SK-N-SH treated with all-trans-retinoic acid at 6 μM for 48 hours (cell line): ENCODE results near the gene TCERG1L.

Experiments used
- ATAC-seq: fragments of 200-7000 bp; cut with Tn5 transposase; 3 replicates; pipeline ENCODE4 v1.9.1; 2020; ENCODE audit warnings: mild to moderate bottlenecking, moderate library complexity
- BACH2 ChIP-seq: fragments of 250-450 bp; sonication (Bioruptor Pico); IDR thresholded peaks from 2 replicates; pipeline ENCODE4 v1.9.0; 2021; ENCODE audit warnings: mild to moderate bottlenecking, borderline replicate concordance
- CSDC2 ChIP-seq: fragments of 250-450 bp; sonication (Bioruptor Pico); IDR thresholded peaks from 2 replicates; pipeline ENCODE4 v1.5.0; 2020; ENCODE audit warnings: mild to moderate bottlenecking, moderate library complexity
- ESRRG ChIP-seq: fragments of 250-450 bp; sonication (Bioruptor Pico); IDR thresholded peaks from 2 replicates; pipeline ENCODE4 v1.6.1; 2021; ENCODE audit warnings: mild to moderate bottlenecking
- GLIS3 ChIP-seq: fragments of 250-450 bp; sonication (Bioruptor Pico); IDR thresholded peaks from 2 replicates; pipeline ENCODE4 v1.5.0; 2020; ENCODE audit warnings: mild to moderate bottlenecking, moderate library complexity
- ISL1 ChIP-seq: fragments of 250-450 bp; sonication (Bioruptor Pico); IDR thresholded peaks from 2 replicates; pipeline ENCODE4 v2.1.2; 2022; ENCODE audit warnings: mild to moderate bottlenecking, moderate library complexity
- OSR1 ChIP-seq: fragments of 250-450 bp; sonication (Bioruptor Pico); IDR thresholded peaks from 2 replicates; pipeline ENCODE4 v1.8.0; 2022; ENCODE audit warnings: moderate library complexity, mild to moderate bottlenecking, inconsistent platforms
- PPARA ChIP-seq: fragments of 250-450 bp; sonication (Bioruptor Pico); IDR thresholded peaks from 2 replicates; pipeline ENCODE4 v1.5.0; 2020; ENCODE audit warnings: mild to moderate bottlenecking, borderline replicate concordance
- RARB ChIP-seq: fragments of 250-450 bp; sonication (Bioruptor Pico); IDR thresholded peaks from 2 replicates; pipeline ENCODE4 v1.8.0; 2021; ENCODE audit warnings: mild to moderate bottlenecking, moderate library complexity
- SNAI2 ChIP-seq: fragments of 250-450 bp; sonication (Bioruptor Pico); IDR thresholded peaks from 2 replicates; pipeline ENCODE4 v1.5.0; 2020; ENCODE audit warnings: mild to moderate bottlenecking, moderate library complexity
- TCF4 ChIP-seq: fragments of 250-450 bp; sonication (Bioruptor Pico); IDR thresholded peaks from 2 replicates; pipeline ENCODE4 v1.8.0; 2021; ENCODE audit warnings: mild to moderate bottlenecking, moderate library complexity, borderline replicate concordance
- TOX ChIP-seq: fragments of 250-450 bp; sonication (Bioruptor Pico); IDR thresholded peaks from 2 replicates; pipeline ENCODE4 v1.8.0; 2021; ENCODE audit warnings: mild to moderate bottlenecking, moderate library complexity, borderline replicate concordance
- ZC3H10 ChIP-seq: fragments of 250-450 bp; sonication (Bioruptor Pico); IDR thresholded peaks from 2 replicates; pipeline ENCODE4 v1.5.1; 2021; ENCODE audit warnings: mild to moderate bottlenecking, moderate library complexity
- ZFP3 ChIP-seq: fragments of 250-450 bp; sonication (Bioruptor Pico); IDR thresholded peaks from 2 replicates; pipeline ENCODE4 v1.5.0; 2020; ENCODE audit warnings: mild to moderate bottlenecking, moderate library complexity
- ZFP30 ChIP-seq: fragments of 450-650 bp; formaldehyde crosslinking; IDR thresholded peaks from 2 replicates; pipeline ENCODE4 v1.5.0; 2022; ENCODE audit warnings: mild to moderate bottlenecking, moderate library complexity
- ZNF565 ChIP-seq: fragments of 450-650 bp; formaldehyde crosslinking; conservative IDR thresholded peaks from 2 replicates; pipeline ENCODE4 v1.5.0; 2020; ENCODE audit warnings: low read depth, mild to moderate bottlenecking, moderate library complexity
- ZNF70 ChIP-seq: fragments of 450-650 bp; formaldehyde crosslinking; IDR thresholded peaks from 2 replicates; pipeline ENCODE4 v1.5.0; 2020; ENCODE audit warnings: mild to moderate bottlenecking, moderate library complexity
- ZNF8 ChIP-seq: fragments of 450-650 bp; formaldehyde crosslinking; IDR thresholded peaks from 2 replicates; pipeline ENCODE4 v1.5.0; 2020; ENCODE audit warnings: mild to moderate bottlenecking, moderate library complexity
- TF ChIP-seq, protein P1 (sequence below): fragments of 250-450 bp; sonication (Bioruptor Pico); IDR thresholded peaks from 2 replicates; pipeline ENCODE4 v1.5.0; 2020; ENCODE audit warnings: mild to moderate bottlenecking, moderate library complexity
- TF ChIP-seq, protein P2 (sequence below): fragments of 250-450 bp; sonication (Bioruptor Pico); IDR thresholded peaks from 2 replicates; pipeline ENCODE4 v1.8.0; 2020; ENCODE audit warnings: mild to moderate bottlenecking, moderate library complexity, borderline replicate concordance
- TF ChIP-seq, protein P3 (sequence below): fragments of 250-450 bp; sonication (Bioruptor Pico); IDR thresholded peaks from 2 replicates; pipeline ENCODE4 v1.5.1; 2021; ENCODE audit warnings: mild to moderate bottlenecking, moderate library complexity
- TF ChIP-seq, protein P4 (sequence below): fragments of 250-450 bp; sonication (Bioruptor Pico); IDR thresholded peaks from 2 replicates; pipeline ENCODE4 v1.8.0; 2021; ENCODE audit warnings: low read depth, mild to moderate bottlenecking, moderate library complexity, borderline replicate concordance

Gene TCERG1L

DNA sequence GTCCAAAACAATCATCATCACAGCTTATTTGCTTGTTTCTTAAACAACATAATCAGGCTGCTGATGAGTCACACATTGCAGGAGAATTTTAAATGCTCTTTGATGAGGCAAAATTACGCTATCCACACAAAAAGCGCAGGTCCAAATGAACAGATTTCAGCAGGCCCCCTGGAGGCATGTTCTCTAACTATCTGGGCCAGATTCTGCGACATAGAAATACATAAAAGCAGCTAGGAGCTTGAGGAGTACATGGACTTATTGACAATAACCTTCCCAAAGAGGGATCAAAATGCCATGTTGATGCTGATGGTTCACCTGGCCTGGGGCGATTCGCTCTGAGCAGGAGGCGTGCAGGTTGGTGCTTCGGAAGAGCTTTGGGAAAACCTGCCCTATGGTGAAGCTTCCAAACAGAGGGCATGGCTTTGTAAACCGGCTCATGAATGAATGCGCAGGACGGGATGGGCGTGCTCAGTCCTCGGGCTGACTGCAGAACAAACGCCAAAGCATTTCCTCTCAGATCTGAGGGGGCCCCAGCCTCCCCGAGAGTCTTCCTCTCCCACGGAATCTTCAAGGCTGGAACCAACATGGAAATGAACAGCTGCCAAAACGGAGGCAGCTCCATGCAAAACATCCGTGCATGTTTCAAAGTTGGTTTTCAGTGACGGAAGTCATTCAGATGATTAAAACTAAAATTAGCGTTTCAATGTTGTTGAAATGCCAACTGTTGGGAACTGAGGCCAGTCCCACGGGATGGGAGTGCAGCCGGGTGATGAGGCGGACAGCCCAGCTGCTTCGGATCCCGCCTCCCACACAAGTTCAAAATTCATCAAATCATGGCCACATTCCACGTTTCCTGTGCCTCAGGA, 179.6 kb downstream of the TCERG1L start:
- no peak for ATAC-seq
- TF ChIP-seq, protein P1, sequence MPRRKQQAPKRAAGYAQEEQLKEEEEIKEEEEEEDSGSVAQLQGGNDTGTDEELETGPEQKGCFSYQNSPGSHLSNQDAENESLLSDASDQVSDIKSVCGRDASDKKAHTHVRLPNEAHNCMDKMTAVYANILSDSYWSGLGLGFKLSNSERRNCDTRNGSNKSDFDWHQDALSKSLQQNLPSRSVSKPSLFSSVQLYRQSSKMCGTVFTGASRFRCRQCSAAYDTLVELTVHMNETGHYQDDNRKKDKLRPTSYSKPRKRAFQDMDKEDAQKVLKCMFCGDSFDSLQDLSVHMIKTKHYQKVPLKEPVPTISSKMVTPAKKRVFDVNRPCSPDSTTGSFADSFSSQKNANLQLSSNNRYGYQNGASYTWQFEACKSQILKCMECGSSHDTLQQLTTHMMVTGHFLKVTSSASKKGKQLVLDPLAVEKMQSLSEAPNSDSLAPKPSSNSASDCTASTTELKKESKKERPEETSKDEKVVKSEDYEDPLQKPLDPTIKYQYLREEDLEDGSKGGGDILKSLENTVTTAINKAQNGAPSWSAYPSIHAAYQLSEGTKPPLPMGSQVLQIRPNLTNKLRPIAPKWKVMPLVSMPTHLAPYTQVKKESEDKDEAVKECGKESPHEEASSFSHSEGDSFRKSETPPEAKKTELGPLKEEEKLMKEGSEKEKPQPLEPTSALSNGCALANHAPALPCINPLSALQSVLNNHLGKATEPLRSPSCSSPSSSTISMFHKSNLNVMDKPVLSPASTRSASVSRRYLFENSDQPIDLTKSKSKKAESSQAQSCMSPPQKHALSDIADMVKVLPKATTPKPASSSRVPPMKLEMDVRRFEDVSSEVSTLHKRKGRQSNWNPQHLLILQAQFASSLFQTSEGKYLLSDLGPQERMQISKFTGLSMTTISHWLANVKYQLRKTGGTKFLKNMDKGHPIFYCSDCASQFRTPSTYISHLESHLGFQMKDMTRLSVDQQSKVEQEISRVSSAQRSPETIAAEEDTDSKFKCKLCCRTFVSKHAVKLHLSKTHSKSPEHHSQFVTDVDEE (CRISPR knock-in tag): no peak
- no peak for TF ChIP-seq CSDC2 (CRISPR knock-in tag)
- TF ChIP-seq, protein P2, sequence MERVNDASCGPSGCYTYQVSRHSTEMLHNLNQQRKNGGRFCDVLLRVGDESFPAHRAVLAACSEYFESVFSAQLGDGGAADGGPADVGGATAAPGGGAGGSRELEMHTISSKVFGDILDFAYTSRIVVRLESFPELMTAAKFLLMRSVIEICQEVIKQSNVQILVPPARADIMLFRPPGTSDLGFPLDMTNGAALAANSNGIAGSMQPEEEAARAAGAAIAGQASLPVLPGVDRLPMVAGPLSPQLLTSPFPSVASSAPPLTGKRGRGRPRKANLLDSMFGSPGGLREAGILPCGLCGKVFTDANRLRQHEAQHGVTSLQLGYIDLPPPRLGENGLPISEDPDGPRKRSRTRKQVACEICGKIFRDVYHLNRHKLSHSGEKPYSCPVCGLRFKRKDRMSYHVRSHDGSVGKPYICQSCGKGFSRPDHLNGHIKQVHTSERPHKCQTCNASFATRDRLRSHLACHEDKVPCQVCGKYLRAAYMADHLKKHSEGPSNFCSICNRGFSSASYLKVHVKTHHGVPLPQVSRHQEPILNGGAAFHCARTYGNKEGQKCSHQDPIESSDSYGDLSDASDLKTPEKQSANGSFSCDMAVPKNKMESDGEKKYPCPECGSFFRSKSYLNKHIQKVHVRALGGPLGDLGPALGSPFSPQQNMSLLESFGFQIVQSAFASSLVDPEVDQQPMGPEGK (CRISPR knock-in tag): no peak
- TF ChIP-seq BACH2 (CRISPR knock-in tag): no peak
- TF ChIP-seq SNAI2 (CRISPR knock-in tag): no peak
- no peak for TF ChIP-seq ZNF70 (CRISPR knock-in tag)
- TF ChIP-seq RARB (CRISPR knock-in tag): no peak
- no peak for TF ChIP-seq ZFP30 (CRISPR knock-in tag)
- TF ChIP-seq, protein P3, sequence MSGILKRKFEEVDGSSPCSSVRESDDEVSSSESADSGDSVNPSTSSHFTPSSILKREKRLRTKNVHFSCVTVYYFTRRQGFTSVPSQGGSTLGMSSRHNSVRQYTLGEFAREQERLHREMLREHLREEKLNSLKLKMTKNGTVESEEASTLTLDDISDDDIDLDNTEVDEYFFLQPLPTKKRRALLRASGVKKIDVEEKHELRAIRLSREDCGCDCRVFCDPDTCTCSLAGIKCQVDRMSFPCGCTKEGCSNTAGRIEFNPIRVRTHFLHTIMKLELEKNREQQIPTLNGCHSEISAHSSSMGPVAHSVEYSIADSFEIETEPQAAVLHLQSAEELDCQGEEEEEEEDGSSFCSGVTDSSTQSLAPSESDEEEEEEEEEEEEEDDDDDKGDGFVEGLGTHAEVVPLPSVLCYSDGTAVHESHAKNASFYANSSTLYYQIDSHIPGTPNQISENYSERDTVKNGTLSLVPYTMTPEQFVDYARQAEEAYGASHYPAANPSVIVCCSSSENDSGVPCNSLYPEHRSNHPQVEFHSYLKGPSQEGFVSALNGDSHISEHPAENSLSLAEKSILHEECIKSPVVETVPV (CRISPR knock-in tag): no peak
- no peak for TF ChIP-seq ZNF565 (CRISPR knock-in tag)
- no peak for TF ChIP-seq ESRRG
- TF ChIP-seq ZC3H10 (CRISPR knock-in tag): no peak
- TF ChIP-seq ZFP3: no peak

DNA sequence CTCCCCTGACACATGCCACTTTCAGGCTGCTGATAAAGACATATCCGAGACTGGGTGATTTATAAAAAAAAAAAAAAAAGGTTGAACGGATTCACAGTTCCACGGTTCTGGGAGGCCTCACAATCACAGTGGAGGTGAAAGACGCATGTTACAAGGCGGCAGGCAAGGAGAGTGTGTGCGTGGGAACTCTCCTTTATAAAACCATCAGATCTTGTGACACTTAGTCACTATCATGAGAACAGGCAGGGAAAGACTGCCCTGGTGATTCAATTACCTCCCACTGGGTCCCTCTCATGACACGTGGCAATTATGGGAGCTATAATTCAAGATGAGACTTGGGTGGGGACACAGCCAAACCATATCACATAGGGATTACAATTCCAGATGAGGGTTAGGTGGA, 181.5 kb downstream of the TCERG1L start:
- no peak for TF ChIP-seq SNAI2 (CRISPR knock-in tag)
- no peak for TF ChIP-seq OSR1
- TF ChIP-seq ISL1 (CRISPR knock-in tag): no peak
- no peak for TF ChIP-seq ZNF70 (CRISPR knock-in tag)
- no peak for TF ChIP-seq TOX (CRISPR knock-in tag)
- TF ChIP-seq GLIS3 (CRISPR knock-in tag): no peak

DNA sequence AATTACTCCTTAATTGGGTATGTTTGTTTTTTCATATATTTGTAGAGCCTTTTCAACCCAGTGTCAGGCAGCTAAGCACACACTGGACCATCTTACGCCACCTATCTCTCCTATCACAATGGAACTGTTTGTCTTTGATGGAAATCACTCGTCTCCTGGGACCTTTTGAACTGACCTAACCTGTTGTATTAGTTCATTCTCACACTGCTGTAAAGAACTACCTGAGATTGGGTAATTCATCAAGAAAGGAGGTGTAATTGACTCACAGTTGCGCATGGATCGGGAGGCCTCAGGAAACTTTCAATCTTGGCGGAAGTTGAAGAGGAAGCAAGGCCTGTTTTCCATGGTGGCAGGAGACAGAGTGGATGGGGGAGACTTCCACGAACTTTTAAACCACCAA, 182.0 kb downstream of the TCERG1L start:
- ATAC-seq: no peak
- TF ChIP-seq ZNF8 (CRISPR knock-in tag) (no peak), ZFP3 (no peak), GLIS3 (CRISPR knock-in tag) (no peak), BACH2 (CRISPR knock-in tag) (no peak), RARB (CRISPR knock-in tag) (no peak), OSR1 (no peak), SNAI2 (CRISPR knock-in tag) (no peak), ZNF565 (CRISPR knock-in tag) (no peak), PPARA (CRISPR knock-in tag) (no peak), CSDC2 (CRISPR knock-in tag) (no peak), TOX (CRISPR knock-in tag) (no peak), ISL1 (CRISPR knock-in tag) (no peak), ZNF70 (CRISPR knock-in tag) (no peak), TCF4 (CRISPR knock-in tag) (no peak)
- TF ChIP-seq, protein P1 (CRISPR knock-in tag): no peak
- TF ChIP-seq, protein P2 (CRISPR knock-in tag): no peak
- TF ChIP-seq, protein P4, sequence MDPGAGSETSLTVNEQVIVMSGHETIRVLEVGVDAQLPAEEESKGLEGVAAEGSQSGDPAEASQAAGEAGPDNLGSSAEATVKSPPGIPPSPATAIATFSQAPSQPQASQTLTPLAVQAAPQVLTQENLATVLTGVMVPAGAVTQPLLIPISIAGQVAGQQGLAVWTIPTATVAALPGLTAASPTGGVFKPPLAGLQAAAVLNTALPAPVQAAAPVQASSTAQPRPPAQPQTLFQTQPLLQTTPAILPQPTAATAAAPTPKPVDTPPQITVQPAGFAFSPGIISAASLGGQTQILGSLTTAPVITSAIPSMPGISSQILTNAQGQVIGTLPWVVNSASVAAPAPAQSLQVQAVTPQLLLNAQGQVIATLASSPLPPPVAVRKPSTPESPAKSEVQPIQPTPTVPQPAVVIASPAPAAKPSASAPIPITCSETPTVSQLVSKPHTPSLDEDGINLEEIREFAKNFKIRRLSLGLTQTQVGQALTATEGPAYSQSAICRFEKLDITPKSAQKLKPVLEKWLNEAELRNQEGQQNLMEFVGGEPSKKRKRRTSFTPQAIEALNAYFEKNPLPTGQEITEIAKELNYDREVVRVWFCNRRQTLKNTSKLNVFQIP (CRISPR knock-in tag): no peak
- TF ChIP-seq, all 23 proteins: peak for 0

More for the DNA sequence above, 181.5 kb downstream of the TCERG1L start:
- ATAC-seq: no peak
